GM21528 (cell line): ENCODE results near the gene KCNJ10.

Experiments used
- ATAC-seq: cut with Tn5 transposase; IDR thresholded peaks from one replicate; pipeline ENCODE4 v1.9.1; 2021; ENCODE audit warnings: mild to moderate bottlenecking, moderate library complexity; ENCODE audit not compliant: unreplicated experiment, low FRiP score

KCNJ10 gene

GRCh38 chr1:159973350-159973940 is 96.5 kb downstream of the KCNJ10 start:
- no peak for ATAC-seq

- ATAC-seq = no peak
These were observed 97.3 kb downstream of the KCNJ10 start for GRCh38 chr1:159972443-159973205.

- no peak for ATAC-seq
These were observed 99.0 kb downstream of the KCNJ10 start for GRCh38 chr1:159970932-159971342.

GRCh38 chr1:159968901-159969300 is 101.1 kb downstream of the KCNJ10 start:
- ATAC-seq = no peak

- no peak for ATAC-seq
These were observed 104.7 kb downstream of the KCNJ10 start for GRCh38 chr1:159965263-159965662.

- ATAC-seq = no peak
These were observed 105.8 kb downstream of the KCNJ10 start for GRCh38 chr1:159964144-159964543.

GRCh38 chr1:159962176-159962575 is 107.8 kb downstream of the KCNJ10 start:
- no peak for ATAC-seq

- no peak for ATAC-seq
These were observed 108.3 kb downstream of the KCNJ10 start for GRCh38 chr1:159961636-159962035.

GRCh38 chr1:159960721-159961381 is 109.1 kb downstream of the KCNJ10 start:
- ATAC-seq = no peak

- no peak for ATAC-seq
These were observed 110.5 kb downstream of the KCNJ10 start for GRCh38 chr1:159959451-159959850.

- ATAC-seq = no peak
These were observed 111.1 kb downstream of the KCNJ10 start for GRCh38 chr1:159958719-159959380.

GRCh38 chr1:159957824-159958268 is 112.1 kb downstream of the KCNJ10 start:
- ATAC-seq = no peak

- ATAC-seq = no peak
These were observed 114.5 kb downstream of the KCNJ10 start for GRCh38 chr1:159955456-159955855.

- ATAC-seq = no peak
These were observed 116.1 kb downstream of the KCNJ10 start, which contains the start of gene SLAMF9 for GRCh38 chr1:159953536-159954515. SLAMF9 (minus strand) TSS chr1:159954237; CDS start chr1:159954137, 100 bp downstream.

GRCh38 chr1:159952932-159953331 is 117.0 kb downstream of the KCNJ10 start:
- no peak for ATAC-seq

GRCh38 chr1:159951551-159951950 is 118.4 kb downstream of the KCNJ10 start:
- ATAC-seq = no peak

- ATAC-seq = no peak
These were observed 118.9 kb downstream of the KCNJ10 start for GRCh38 chr1:159951016-159951415.

GRCh38 chr1:159949981-159950381 is 120.0 kb downstream of the KCNJ10 start:
- ATAC-seq = no peak

GRCh38 chr1:159949123-159949522 is 120.8 kb downstream of the KCNJ10 start:
- ATAC-seq = no peak
